Stimulated activated naive CD4-positive, alpha-beta T cell treated with Interleukin-2 at 50 U/mL for 16 hours (primary cell): ENCODE data around the gene TRABD2B.

Experiments used
- DNase-seq: peaks from one replicate; lab custom pipeline; 2025; lab: John Stamatoyannopoulos, UW

TRABD2B gene

DNA sequence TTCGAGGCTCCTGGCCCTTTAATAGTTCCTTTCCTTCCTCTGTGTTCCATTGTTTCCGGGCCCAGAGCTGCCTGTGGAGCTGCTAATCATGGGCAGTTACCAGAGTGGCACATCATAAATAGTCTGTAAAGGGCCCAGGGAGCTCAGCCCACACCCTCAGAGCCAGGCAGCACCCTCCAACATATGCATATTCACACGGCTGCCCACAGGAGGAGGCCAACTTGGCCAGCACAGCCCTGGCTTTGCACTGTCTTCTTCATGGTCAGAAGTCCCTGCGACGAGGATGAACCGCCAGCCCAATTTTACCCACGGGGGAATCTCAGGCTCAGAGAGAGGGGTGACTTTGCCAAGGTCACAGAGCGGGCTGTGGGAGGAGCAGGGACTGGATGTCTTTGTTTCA is 172.5 kb downstream of the TRABD2B start:
- no peak for DNase-seq

GRCh38 chr1:47824297-47824696 is 172.9 kb downstream of the TRABD2B start:
- DNase-seq: no peak

- no peak for DNase-seq
Observed at GRCh38 chr1:47823040-47823808, 174.0 kb downstream of the TRABD2B start.

DNA sequence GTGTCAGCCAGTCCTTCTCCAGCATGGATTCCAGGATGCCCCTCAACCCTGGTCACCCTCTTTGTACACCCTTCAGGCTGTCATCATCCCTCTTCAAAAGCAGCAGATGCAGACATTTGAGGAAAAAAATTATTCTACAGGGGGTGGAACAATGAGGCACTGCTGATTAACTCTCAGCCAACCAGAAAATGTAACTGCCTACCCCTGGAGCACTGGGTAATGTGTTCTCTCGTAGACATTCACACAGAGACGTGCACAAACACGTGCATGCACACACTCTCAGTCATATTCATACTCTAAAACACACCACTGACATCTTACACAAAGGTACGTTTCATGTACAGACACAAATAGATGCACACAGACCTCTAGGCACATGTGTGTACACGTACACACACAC is 175.4 kb downstream of the TRABD2B start:
- no peak for DNase-seq

DNA sequence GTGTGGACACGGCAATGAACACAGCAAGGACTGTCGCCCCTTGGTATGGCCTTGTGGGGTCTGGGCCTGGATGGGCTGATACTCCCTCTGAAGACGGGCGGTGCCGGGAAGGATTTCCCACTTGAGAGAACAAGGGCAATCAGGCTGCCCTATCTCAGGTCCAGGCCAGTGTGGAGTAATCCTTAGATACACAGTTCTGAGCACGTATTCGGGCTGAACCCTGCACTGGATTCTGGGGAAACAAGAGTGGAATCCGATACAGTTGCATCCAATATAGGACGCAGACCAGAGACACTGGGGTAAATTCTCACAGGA is 177.7 kb downstream of the TRABD2B start:
- no peak for DNase-seq

DNA sequence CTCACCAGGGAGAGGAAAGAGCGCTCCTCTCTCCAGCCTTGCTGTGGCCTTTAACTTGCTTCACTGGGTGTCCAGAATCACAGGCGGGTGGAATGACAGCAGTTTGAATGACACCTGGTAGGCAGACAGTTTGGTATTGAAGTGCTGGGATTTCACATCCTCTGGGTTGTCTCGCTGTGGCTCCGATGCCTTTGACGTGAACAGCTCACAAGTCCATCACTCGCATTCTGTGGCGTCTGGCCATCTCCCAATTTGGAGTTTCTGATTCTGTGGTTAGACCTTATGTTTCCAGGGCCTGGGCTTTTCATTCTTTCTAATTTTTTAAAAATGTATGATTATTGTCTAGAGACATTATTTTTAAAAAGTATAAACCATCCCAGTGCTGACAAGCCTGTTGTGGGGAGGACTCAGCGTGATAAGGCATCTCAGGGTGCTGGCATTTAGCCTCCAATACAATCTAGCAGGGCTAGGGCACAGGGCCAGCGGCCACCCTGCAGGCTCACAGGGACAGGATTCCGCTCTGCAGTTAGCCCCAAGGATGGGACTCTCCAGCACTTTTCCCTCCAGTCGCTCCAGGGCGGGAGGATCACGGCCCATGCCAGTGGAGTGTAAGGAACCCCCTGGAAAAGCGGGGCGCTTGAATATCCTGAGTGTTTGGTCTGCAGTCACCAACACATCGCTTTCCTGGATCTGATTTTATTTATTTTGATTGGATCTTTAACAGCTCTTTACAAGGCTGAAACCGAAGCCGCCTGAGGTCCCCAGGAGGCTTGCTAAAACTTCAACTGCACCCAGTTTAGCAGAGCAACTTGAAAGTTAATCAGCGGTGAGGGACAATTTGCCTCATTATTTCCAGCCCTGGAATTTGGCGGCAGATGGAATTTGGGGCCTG is 178.3 kb downstream of the TRABD2B start:
- no peak for DNase-seq

DNA sequence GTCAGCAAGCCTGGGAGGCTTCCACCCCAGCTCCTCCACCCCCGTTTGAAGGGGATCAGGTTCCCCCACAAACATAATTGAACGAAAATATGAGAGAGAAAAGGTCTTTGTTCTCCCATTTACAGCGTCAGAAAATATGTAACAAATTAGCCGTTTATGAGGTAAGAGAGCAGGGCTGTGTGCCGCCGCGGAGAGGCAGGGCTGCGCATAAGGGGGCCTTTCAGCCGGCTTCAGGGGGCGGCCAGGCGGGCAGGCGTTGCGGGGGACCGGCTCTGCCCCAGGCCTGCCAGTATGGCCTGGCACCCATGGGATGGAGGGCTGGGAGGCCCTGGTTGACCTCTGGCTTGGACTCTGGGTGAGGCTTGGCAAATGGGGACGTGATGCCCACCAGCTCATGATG is 179.3 kb downstream of the TRABD2B start:
- no peak for DNase-seq

- DNase-seq: no peak
Observed at GRCh38 chr1:47816325-47817071, 180.7 kb downstream of the TRABD2B start.

- DNase-seq: no peak
Observed at GRCh38 chr1:47814612-47815395, 182.4 kb downstream of the TRABD2B start.

DNA sequence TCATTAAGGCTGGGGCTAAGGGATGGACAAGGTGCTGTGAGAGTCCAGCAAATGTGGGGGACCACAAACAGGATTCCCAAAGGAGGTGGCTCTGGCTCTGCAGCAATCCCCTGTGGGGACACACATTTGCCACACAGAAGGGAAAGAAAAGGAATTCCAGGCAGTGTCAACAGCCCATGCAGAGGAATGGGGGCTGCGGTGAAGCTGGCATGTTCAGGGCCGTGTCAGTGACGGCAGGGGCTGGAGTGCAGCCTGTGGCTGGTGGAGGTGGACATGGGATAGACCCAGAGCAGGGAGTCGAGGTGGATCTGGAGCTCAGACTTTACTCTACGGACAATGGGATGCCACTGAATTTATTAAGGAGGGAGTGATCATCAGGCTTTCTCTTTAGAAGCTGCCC is 183.2 kb downstream of the TRABD2B start:
- DNase-seq: no peak

GRCh38 chr1:47812904-47813514 is 184.2 kb downstream of the TRABD2B start:
- no peak for DNase-seq

DNA sequence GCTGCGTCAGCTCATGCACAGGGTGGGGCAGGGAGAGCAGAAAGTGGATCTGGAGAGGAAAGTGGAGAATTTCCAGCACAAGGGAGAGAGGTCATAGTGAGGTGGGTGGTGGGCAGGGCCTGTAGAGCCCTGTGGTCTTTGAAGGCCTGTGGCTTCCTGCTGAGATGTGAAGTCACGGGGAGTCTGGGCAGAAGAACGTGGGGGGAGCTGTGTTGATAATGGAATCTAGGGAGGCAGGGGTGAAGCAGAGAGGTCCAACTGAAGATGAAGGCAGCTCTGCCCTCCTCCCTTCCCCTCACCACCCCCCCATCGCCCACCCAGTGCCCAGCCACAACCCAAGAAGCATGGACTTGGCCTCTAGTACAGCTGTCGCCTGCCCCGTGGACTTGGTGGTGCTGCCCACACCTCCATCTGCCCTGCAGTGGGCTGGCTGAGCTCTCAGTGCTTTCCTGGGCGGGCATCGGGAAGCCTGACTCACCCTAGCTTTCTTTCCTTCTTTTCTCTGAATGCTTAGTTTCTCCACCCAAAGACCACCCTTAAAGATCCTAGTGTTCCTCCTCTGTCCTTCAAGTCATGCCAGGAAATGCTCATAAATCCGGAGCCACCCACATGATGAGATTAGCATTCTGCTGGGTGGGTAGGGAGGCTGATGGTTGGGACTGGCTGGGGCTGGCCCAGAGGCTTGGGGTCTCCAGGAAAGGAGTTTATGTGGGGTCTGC is 186.1 kb downstream of the TRABD2B start:
- no peak for DNase-seq

DNA sequence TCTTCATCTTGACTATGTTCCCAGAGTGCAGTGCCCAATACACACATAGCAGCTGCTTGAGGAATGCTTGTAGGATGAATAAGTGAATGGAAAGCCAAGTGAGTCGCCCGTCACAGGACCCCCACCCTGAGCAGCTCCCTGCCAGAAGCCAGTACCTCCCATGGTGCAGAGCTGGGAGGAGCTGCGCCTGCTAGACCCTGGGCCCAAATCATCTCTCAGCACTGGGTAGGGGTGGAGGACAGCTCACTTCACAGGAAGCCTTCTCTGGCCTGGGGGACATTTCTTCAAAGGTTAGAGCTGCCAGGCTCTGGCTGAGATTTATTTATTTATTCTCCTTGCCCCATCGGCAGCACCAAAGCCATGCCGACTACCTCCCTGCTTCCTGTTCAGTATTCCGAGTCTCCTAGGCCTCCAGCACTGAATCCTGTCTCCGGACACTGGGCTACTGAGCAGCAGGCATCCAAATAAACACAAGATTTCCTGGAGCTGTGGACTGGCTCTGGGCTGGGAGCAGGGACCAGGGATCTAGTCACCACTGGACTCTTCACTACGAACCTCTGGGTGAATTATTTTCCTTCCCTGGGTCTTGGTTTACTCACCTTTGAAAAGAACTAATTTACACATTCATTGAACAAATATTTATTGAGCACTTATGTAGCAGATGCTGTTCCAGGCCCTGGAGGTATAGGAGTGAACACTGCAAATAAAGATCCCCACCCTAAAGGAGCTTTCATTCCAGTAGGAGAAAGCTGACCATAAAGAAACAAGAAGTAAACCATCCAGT is 187.7 kb downstream of the TRABD2B start:
- DNase-seq: no peak

GRCh38 chr1:47808612-47809011 is 188.6 kb downstream of the TRABD2B start:
- DNase-seq: no peak

GRCh38 chr1:47805921-47806361 is 191.2 kb downstream of the TRABD2B start:
- no peak for DNase-seq

GRCh38 chr1:47805018-47805417 is 192.2 kb downstream of the TRABD2B start:
- DNase-seq: no peak

DNA sequence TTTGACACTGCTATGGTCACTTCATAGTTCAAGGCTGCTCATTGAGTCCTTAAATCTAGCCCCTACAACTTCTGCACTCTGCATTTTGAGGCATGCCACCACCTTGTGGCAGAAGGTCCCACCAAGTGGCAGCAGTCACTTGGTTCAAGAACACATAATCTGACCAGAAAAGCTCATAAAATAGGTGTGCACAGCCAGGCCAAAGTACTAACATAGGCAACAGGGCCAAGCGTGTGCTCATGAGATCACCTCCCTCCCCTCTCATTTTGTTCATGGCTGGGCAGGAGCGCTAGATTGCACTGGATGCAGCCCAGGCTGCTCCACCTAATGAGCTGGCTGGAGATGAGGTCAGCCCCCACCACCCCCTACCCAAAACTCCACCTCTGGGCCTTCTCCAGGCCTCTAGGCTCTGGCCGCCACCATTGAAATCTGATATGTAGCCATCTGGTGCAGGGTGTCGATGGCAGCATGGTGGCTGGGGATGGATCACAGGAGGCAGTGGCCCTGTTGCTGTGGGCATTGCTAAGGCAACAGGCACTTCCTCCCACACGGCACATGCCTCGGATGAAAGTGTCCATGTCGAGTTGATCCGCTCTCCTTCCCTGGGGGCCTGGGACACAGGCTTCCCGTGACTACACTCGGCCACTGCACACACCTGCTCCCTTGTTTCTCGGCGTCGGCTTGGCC is 193.2 kb downstream of the TRABD2B start:
- no peak for DNase-seq

DNA sequence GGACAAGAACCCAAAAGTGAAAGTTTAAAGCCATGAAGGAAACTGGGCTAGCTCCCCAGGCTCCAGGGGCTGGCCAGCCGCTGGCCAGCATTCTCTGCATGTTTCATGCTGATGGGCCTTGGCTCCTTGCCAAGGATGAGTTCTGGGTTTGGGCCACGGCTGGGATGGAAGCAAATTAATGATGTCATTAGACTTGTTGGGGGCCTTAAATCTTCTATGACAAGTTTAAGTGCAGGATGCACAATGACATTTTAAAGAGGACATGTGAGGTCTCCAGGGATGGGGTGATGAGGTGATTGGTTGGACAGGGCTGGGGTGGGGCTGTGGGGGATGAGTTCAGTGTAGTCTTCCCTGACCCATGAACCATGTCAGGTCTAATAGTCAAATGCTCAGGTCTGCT is 199.6 kb downstream of the TRABD2B start:
- DNase-seq: no peak

- DNase-seq: no peak
Observed at GRCh38 chr1:47796626-47797025, 200.6 kb downstream of the TRABD2B start.
